H9 (cell line): ENCODE data around the gene IGSF9B. TPM values are rescaled to one million over a fixed set of nuclear protein-coding genes. Genes with fewer than 3 reads are reported as not detected.

Source experiments
- DNase-seq: peaks from one replicate; pipeline ENCODE4 v3.0.0-alpha.2; 2017
- H2AFZ ChIP-seq: one replicate; pipeline ENCODE4 v1.6.1; 2013; ENCODE audit warnings: mild to moderate bottlenecking, low read length, control low read depth, moderate library complexity
- H2AK5ac ChIP-seq: 2 replicates; pipeline ENCODE4 v1.6.1; 2013; ENCODE audit warnings: low read length, control low read depth, mixed read lengths; ENCODE audit not compliant: insufficient read length
- H2BK120ac ChIP-seq: one replicate; pipeline ENCODE4 v1.6.1; 2013; ENCODE audit warnings: low read depth, mild to moderate bottlenecking, low read length, control low read depth, inconsistent platforms; ENCODE audit not compliant: poor library complexity, severe bottlenecking
- H2BK12ac ChIP-seq: 2 replicates; pipeline ENCODE4 v1.6.1; 2013; ENCODE audit warnings: low read length, control low read depth, mixed read lengths, low read depth; ENCODE audit not compliant: insufficient read length
- H2BK15ac ChIP-seq: 2 replicates; pipeline ENCODE4 v1.6.1; 2013; ENCODE audit warnings: low read depth, low read length, control low read depth
- H2BK20ac ChIP-seq: one replicate; pipeline ENCODE4 v1.6.1; 2013; ENCODE audit warnings: low read depth, mild to moderate bottlenecking, low read length, control low read depth, inconsistent platforms; ENCODE audit not compliant: poor library complexity, severe bottlenecking
- H2BK5ac ChIP-seq: 2 replicates; pipeline ENCODE4 v1.6.1; 2013; ENCODE audit warnings: low read length, control low read depth, mixed read lengths; ENCODE audit not compliant: insufficient read length
- H3K14ac ChIP-seq: 2 replicates; pipeline ENCODE4 v1.6.1; 2013; ENCODE audit warnings: low read length, control low read depth; ENCODE audit not compliant: insufficient read depth
- H3K18ac ChIP-seq: 2 replicates; pipeline ENCODE4 v1.6.1; 2013; ENCODE audit warnings: low read depth, mild to moderate bottlenecking, mixed read lengths, low read length, control low read depth; ENCODE audit not compliant: insufficient read length
- H3K23ac ChIP-seq: 2 replicates; pipeline ENCODE4 v1.6.1; 2013; ENCODE audit warnings: low read length, control low read depth, mixed read lengths, low read depth; ENCODE audit not compliant: insufficient read length
- H3K23me2 ChIP-seq: 2 replicates; pipeline ENCODE4 v1.6.1; 2013; ENCODE audit warnings: low read depth, mild to moderate bottlenecking, mixed read lengths, low read length, control low read depth; ENCODE audit not compliant: insufficient read length, poor library complexity, severe bottlenecking
- H3K27ac ChIP-seq: 2 replicates; pipeline ENCODE4 v1.5.1; 2013; ENCODE audit warnings: low read length, control low read depth, mixed read lengths, low read depth; ENCODE audit not compliant: insufficient read length
- H3K27me3 ChIP-seq: 2 replicates; pipeline ENCODE4 v1.6.1; 2013; ENCODE audit warnings: low read length, control low read depth, inconsistent platforms; ENCODE audit not compliant: insufficient read depth
- H3K4ac ChIP-seq: 2 replicates; pipeline ENCODE4 v1.6.1; 2013; ENCODE audit warnings: low read depth, mild to moderate bottlenecking, control low read depth, inconsistent platforms, low read length, moderate library complexity
- H3K4me1 ChIP-seq: 2 replicates; pipeline ENCODE4 v1.6.1; 2013; ENCODE audit warnings: low read length, control low read depth, inconsistent platforms; ENCODE audit not compliant: insufficient read depth
- H3K4me2 ChIP-seq: 2 replicates; pipeline ENCODE4 v1.6.1; 2013; ENCODE audit warnings: low read length, control low read depth, mixed read lengths; ENCODE audit not compliant: insufficient read length, insufficient read depth
- H3K56ac ChIP-seq: 2 replicates; pipeline ENCODE4 v1.6.1; 2013; ENCODE audit warnings: low read depth, mild to moderate bottlenecking, mixed read lengths, low read length, control low read depth; ENCODE audit not compliant: insufficient read length
- H3K79me1 ChIP-seq: 2 replicates; pipeline ENCODE4 v1.6.1; 2013; ENCODE audit warnings: low read depth, mild to moderate bottlenecking, moderate library complexity, low read length, control low read depth, inconsistent platforms; ENCODE audit not compliant: insufficient read depth, poor library complexity, severe bottlenecking
- H3K79me2 ChIP-seq: 2 replicates; pipeline ENCODE4 v1.6.1; 2013; ENCODE audit warnings: low read length, control low read depth, inconsistent platforms; ENCODE audit not compliant: insufficient read depth
- H3K9ac ChIP-seq: 2 replicates; pipeline ENCODE4 v1.6.1; 2013; ENCODE audit warnings: low read length, control low read depth, mixed read lengths; ENCODE audit not compliant: insufficient read length; ENCODE audit errors: extremely low read depth
- H3K9me3 ChIP-seq: one replicate; pipeline ENCODE4 v1.6.1; 2013; ENCODE audit warnings: low read depth, low read length, inconsistent platforms; ENCODE audit not compliant: control insufficient read depth
- H3T11ph ChIP-seq: one replicate; pipeline ENCODE4 v1.6.1; 2013; ENCODE audit warnings: mild to moderate bottlenecking, low read length, control low read depth, inconsistent platforms
- H4K20me1 ChIP-seq: one replicate; pipeline ENCODE4 v1.6.1; 2013; ENCODE audit not compliant: control insufficient read depth, insufficient read length, insufficient read depth
- H4K5ac ChIP-seq: 2 replicates; pipeline ENCODE4 v1.6.1; 2013; ENCODE audit warnings: low read depth, mild to moderate bottlenecking, mixed read lengths, low read length, control low read depth; ENCODE audit not compliant: insufficient read length
- H4K8ac ChIP-seq: replicated peaks from 2 replicates; pipeline ENCODE4 v1.6.1; 2013; ENCODE audit warnings: low read length, control low read depth, mixed read lengths, low read depth; ENCODE audit not compliant: insufficient read length
- H4K91ac ChIP-seq: 2 replicates; pipeline ENCODE4 v1.6.1; 2013; ENCODE audit warnings: low read depth, mild to moderate bottlenecking, moderate library complexity, mixed read lengths, low read length, control low read depth; ENCODE audit not compliant: insufficient read length
- H3K27ac Mint-ChIP-seq, 3 experiments: 2 replicates in 2 of 3; 3 replicates in 1 of 3; pipeline ENCODE4 v1.8.0; 2020 to 2021; ENCODE audit warnings: mixed read lengths in 3 of 3, mild to moderate bottlenecking in 1 of 3, moderate library complexity in 1 of 3
- H3K27me3 Mint-ChIP-seq: 2 replicates; pipeline ENCODE4 v1.8.0; 2021; ENCODE audit warnings: low read depth, mild to moderate bottlenecking, moderate library complexity, mixed read lengths
- H3K36me3 Mint-ChIP-seq, 3 experiments: 2 replicates in 2 of 3; 3 replicates in 1 of 3; pipeline ENCODE4 v1.8.0; 2020 to 2021; ENCODE audit warnings: low read depth in 3 of 3, mixed read lengths in 3 of 3; ENCODE audit not compliant: insufficient read depth in 1 of 3
- H3K4me1 Mint-ChIP-seq, 2 experiments: 2 replicates each; pipeline ENCODE4 v1.8.0; 2020; ENCODE audit warnings: mixed read lengths in 2 of 2
- H3K4me3 Mint-ChIP-seq, 2 experiments: 2 replicates in 1 of 2; 3 replicates in 1 of 2; pipeline ENCODE4 v1.8.0; 2020 to 2021; ENCODE audit warnings: mild to moderate bottlenecking in 2 of 2, mixed read lengths in 2 of 2, moderate library complexity in 1 of 2
- H3K9me3 Mint-ChIP-seq, 2 experiments: 2 replicates in 1 of 2; 3 replicates in 1 of 2; pipeline ENCODE4 v1.8.0; 2020; ENCODE audit warnings: mild to moderate bottlenecking in 2 of 2, mixed read lengths in 2 of 2, moderate library complexity in 1 of 2
- WGBS: extraction: QIAGEN DNeasy Blood & Tissue Kit; methylation state at CpG from one replicate; pipeline ENCODE4 v1.1.7; 2013; ENCODE audit warnings: missing lambda C conversion rate, low lambda C conversion rate, mixed read lengths; ENCODE audit not compliant: insufficient read length; ENCODE audit errors: extremely low coverage; 5-methylcytosine and 5-hydroxymethylcytosine counted together
- total RNA-seq: library from RNA; stranded (reverse); gene quantifications from 2 replicates; pipeline ENCODE4 v1.2.1, GENCODE V29; 2021
- TF ChIP-seq, protein P1 (sequence below): fragments of 200-600 bp; sonication (generic); conservative IDR thresholded peaks from 3 replicates; pipeline ENCODE4 v1.8.0; 2021; ENCODE audit warnings: antibody characterized with exemption, mild to moderate bottlenecking

Gene IGSF9B
- total RNA-seq, 1 experiment from 2014 or later, result 25.7 TPM

DNA sequence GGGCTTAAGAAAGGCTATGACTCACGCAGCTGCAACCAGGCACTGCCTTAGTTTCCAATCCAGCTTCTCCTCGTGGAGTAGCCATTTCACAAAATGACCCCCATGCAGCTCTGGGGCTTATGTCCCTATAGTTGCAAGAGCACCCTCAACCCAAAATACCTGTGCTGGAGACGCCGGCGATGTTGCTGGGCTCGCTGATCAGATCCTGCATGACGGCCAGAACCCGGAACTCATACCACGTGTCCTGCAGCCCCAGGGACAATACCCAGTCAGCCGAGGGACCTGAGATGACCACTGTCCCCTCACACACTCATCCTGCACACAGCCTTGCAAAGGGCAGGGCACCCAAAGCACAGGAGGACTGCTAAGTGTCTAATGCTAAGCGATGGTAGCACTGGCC, 32.1 kb downstream of the IGSF9B start:
- no peak overlapping the region for H3K27ac ChIP-seq
- no peak overlapping the region for H3K18ac ChIP-seq
- WGBS, result no CpG with 5 or more reads among the region's 11 CpGs
- no peak overlapping the region for H3K9ac ChIP-seq
- H2BK15ac ChIP-seq, result no peak overlapping the region
- no peak overlapping the region for H2BK5ac ChIP-seq
- Mint-ChIP-seq H3K4me3 (no peak overlapping the region), H3K9me3 (no peaks in the 10 kb centered on the region), H3K36me3 (peaks cover 34 to 61% (median 52%) of the 10 kb centered on the region in 3 experiments; a peak in 6 of 7 replicates), H3K27me3 (no peaks in the 10 kb centered on the region), H3K4me1 (peaks cover 8 to 11% of the 10 kb centered on the region in 2 experiments), H3K27ac (no peak overlapping the region)
- H3K23me2 ChIP-seq, result no peaks in the 10 kb centered on the region
- H2BK20ac ChIP-seq, result no peak overlapping the region
- H2AK5ac ChIP-seq, result no peak overlapping the region
- H4K91ac ChIP-seq, result no peak overlapping the region
- no peaks in the 10 kb centered on the region for H3K79me2 ChIP-seq
- no peak overlapping the region for H2BK120ac ChIP-seq
- H3K79me1 ChIP-seq, result no peaks in the 10 kb centered on the region
- H3K4me1 ChIP-seq, result no peaks in the 10 kb centered on the region
- no peak overlapping the region for H4K5ac ChIP-seq
- no peak overlapping the region for H3K14ac ChIP-seq
- no peak overlapping the region for H4K8ac ChIP-seq
- no peaks in the 10 kb centered on the region for H3K27me3 ChIP-seq
- no peak overlapping the region for H3K4me2 ChIP-seq
- H3K23ac ChIP-seq, result no peak overlapping the region
- DNase-seq, result no peak
- H3K4ac ChIP-seq, result no peak overlapping the region
- no peak overlapping the region for H2AFZ ChIP-seq
- no peak overlapping the region for H2BK12ac ChIP-seq
- no peak overlapping the region for H3T11ph ChIP-seq
- TF ChIP-seq, protein P1, sequence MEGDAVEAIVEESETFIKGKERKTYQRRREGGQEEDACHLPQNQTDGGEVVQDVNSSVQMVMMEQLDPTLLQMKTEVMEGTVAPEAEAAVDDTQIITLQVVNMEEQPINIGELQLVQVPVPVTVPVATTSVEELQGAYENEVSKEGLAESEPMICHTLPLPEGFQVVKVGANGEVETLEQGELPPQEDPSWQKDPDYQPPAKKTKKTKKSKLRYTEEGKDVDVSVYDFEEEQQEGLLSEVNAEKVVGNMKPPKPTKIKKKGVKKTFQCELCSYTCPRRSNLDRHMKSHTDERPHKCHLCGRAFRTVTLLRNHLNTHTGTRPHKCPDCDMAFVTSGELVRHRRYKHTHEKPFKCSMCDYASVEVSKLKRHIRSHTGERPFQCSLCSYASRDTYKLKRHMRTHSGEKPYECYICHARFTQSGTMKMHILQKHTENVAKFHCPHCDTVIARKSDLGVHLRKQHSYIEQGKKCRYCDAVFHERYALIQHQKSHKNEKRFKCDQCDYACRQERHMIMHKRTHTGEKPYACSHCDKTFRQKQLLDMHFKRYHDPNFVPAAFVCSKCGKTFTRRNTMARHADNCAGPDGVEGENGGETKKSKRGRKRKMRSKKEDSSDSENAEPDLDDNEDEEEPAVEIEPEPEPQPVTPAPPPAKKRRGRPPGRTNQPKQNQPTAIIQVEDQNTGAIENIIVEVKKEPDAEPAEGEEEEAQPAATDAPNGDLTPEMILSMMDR, result no peak
- no peaks in the 10 kb centered on the region for H4K20me1 ChIP-seq
- H3K56ac ChIP-seq, result no peak overlapping the region
- no peaks in the 10 kb centered on the region for H3K9me3 ChIP-seq
